ENCODE measurements around the gene DLX5. TPM values are rescaled to one million over a fixed set of nuclear protein-coding genes. Genes with fewer than 3 reads are reported as not detected.

DLX5 gene
- total RNA-seq, 1 donor from 2014 or later = 3.7 TPM

DNA sequence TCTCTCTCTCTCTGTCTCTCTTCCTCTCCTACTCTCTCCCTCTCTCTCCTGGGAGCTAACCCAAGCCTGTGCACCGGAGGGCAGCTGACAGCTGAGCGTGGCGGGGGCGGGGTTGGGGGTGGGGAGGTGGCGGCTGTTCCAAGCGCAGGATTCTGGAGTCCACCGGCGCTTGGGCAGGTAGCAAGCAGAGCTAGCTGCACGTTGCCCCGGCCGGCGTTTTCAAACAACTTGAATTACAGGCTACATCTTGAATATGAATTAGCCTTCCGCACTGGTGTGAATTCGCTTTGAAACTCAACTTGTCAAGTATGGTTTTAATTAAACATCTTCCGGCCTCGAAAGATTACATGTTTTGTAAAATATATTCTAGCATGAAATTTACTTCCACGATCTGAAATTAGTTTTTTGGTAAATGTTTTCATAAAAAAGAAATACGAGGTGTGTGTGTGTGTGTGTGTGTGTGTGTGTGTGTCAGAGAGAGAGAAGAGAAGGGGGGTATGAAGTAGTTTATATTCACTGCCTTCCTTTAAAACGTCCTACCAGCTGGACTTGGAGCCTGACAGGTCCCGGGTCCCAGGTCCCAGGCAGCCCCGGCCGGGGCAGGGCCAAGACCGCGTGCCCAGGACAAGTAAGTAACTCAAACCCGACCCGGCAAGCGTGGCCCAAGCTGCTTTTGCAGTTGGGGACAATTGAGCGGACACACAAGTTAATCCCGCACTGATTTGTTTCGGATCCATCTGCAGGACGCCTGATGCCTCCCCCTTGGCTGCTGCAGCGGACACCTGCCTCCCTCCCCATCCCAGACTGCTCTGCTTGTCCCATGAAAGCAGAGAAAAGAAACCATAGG lies 28.3 kb downstream of the DLX5 start:
- H3K27me3 ChIP-seq = peaks cover 28% of the 10 kb centered on the region
- no peak overlapping the region for H3K4me3 ChIP-seq
- H3K36me3 ChIP-seq = no peaks in the 10 kb centered on the region
- peaks cover 11% of the 10 kb centered on the region for H3K4me1 ChIP-seq
- no peak for DNase-seq (ENCODE audit: extremely low spot score in 2 of 2)
- no peak overlapping the region for H3K27ac ChIP-seq
- no peak for TF ChIP-seq POLR2AphosphoS5 (IDR thresholded peaks at IDR 0.05; ENCODE audit: insufficient read depth in 1 of 2, low read depth in 1 of 2)
- TF ChIP-seq POLR2A (IDR thresholded peaks at IDR 0.05) = no peak
- TF ChIP-seq, protein P1, sequence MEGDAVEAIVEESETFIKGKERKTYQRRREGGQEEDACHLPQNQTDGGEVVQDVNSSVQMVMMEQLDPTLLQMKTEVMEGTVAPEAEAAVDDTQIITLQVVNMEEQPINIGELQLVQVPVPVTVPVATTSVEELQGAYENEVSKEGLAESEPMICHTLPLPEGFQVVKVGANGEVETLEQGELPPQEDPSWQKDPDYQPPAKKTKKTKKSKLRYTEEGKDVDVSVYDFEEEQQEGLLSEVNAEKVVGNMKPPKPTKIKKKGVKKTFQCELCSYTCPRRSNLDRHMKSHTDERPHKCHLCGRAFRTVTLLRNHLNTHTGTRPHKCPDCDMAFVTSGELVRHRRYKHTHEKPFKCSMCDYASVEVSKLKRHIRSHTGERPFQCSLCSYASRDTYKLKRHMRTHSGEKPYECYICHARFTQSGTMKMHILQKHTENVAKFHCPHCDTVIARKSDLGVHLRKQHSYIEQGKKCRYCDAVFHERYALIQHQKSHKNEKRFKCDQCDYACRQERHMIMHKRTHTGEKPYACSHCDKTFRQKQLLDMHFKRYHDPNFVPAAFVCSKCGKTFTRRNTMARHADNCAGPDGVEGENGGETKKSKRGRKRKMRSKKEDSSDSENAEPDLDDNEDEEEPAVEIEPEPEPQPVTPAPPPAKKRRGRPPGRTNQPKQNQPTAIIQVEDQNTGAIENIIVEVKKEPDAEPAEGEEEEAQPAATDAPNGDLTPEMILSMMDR (IDR thresholded peaks at IDR 0.05) = no peak
- H3K9me3 ChIP-seq = no peaks in the 10 kb centered on the region
- intact Hi-C loops (cut with DNase I) = no loop called here

DNA sequence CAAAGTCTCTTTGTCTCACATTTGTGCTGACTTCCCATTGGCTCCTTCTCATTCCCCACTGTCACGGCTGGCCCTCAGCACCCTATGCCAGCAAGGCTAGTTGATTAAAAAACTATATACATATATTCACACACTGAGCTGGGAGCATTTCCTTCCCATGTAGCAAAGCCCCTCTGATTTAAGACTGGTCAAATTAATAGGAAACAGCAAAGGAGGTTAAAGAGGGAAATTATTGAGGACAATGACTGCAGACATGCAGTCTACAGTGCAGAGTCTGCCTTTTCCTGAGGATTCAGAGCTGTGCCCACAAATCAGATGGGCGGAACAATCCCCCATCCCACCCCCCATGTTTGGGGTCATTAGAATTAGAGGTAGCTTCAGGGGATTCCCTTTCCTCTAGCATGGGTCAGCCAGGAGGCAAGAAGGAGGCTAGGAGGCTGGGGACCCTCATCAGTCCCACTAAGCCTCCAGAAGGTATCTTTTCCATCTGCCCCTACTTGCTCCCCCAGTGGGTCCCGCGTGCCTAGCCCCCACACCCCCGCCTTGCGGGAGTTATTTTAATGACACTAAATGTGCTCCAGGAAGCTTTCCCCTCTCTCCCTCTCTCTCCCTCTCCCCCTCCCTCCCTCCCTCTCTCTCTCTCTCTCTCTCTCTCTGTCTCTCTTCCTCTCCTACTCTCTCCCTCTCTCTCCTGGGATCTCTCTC lies 29.1 kb downstream of the DLX5 start:
- H3K27me3 ChIP-seq = peaks cover 28% of the 10 kb centered on the region
- H3K27ac ChIP-seq = no peak overlapping the region
- no peak for DNase-seq (ENCODE audit: extremely low spot score in 2 of 2)
- TF ChIP-seq POLR2AphosphoS5 (IDR thresholded peaks at IDR 0.05; ENCODE audit: insufficient read depth in 1 of 2, low read depth in 1 of 2) = no peak
- TF ChIP-seq, protein P1 (IDR thresholded peaks at IDR 0.05) = no peak
- TF ChIP-seq POLR2A (IDR thresholded peaks at IDR 0.05) = no peak
- H3K9me3 ChIP-seq = no peaks in the 10 kb centered on the region
- no peak overlapping the region for H3K4me3 ChIP-seq
- intact Hi-C loops (cut with DNase I) = no loop called here
- H3K36me3 ChIP-seq = no peaks in the 10 kb centered on the region
- H3K4me1 ChIP-seq = peaks cover 11% of the 10 kb centered on the region

DNA sequence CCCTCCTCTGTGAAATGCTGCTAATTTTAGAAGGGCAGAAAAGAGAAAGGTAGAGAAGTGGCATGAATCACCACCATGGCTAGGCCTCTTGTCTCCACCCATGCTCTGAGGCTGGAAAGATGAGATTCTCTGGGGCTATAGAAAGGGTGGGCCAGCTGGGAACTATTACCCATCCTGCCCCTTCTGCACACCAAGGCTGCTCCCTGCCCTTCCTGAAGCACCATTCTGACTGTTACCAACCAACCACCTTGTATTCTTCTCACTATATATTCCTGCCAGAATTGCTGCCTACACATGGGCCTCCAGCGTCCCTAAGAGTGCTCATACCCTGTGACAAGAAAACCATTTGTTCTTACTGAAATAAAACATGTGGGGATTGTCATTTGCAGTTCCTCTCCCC lies 30.7 kb downstream of the DLX5 start:
- peaks cover 33% of the 10 kb centered on the region for H3K27me3 ChIP-seq
- peaks cover 11% of the 10 kb centered on the region for H3K4me1 ChIP-seq
- TF ChIP-seq, protein P1 (IDR thresholded peaks at IDR 0.05) = no peak
- TF ChIP-seq POLR2A (IDR thresholded peaks at IDR 0.05) (no peak), POLR2AphosphoS5 (IDR thresholded peaks at IDR 0.05; ENCODE audit: insufficient read depth in 1 of 2, low read depth in 1 of 2) (no peak)
- no peak overlapping the region for H3K4me3 ChIP-seq
- no peak overlapping the region for H3K27ac ChIP-seq
- intact Hi-C loops (cut with DNase I) = no loop called here
- no peaks in the 10 kb centered on the region for H3K9me3 ChIP-seq
- no peaks in the 10 kb centered on the region for H3K36me3 ChIP-seq
- DNase-seq (ENCODE audit: extremely low spot score in 2 of 2) = no peak

GRCh38 chr7:96993094-96993865 lies 31.4 kb downstream of the DLX5 start:
- Histone ChIP-seq H3K9me3 (no peaks in the 10 kb centered on the region), H3K4me1 (peaks cover 11% of the 10 kb centered on the region), H3K4me3 (no peak overlapping the region), H3K27ac (no peak overlapping the region), H3K27me3 (peaks cover 33% of the 10 kb centered on the region), H3K36me3 (no peaks in the 10 kb centered on the region)
- TF ChIP-seq POLR2AphosphoS5 (IDR thresholded peaks at IDR 0.05; ENCODE audit: insufficient read depth in 1 of 2, low read depth in 1 of 2) (no peak), POLR2A (IDR thresholded peaks at IDR 0.05) (no peak)
- TF ChIP-seq, protein P1 (IDR thresholded peaks at IDR 0.05) = no peak
- DNase-seq (ENCODE audit: extremely low spot score in 2 of 2) = no peak
- intact Hi-C loops (cut with DNase I) = no loop called here

Data from vagina (tissue), 2 donors.